CD1c-positive myeloid dendritic cell (primary cell): Measurements from ENCODE around the gene TMEM185A.
"Not testable (repeated sequence)": the region's sequence is repeated elsewhere in the genome, so short reads cannot be mapped to it uniquely, and the experiment has no call there.

Experiments
- DNase-seq: peaks from one replicate; pipeline ENCODE4 v3.0.0-alpha.2; 2016; ENCODE audit errors: extremely low spot score

TMEM185A gene

DNA sequence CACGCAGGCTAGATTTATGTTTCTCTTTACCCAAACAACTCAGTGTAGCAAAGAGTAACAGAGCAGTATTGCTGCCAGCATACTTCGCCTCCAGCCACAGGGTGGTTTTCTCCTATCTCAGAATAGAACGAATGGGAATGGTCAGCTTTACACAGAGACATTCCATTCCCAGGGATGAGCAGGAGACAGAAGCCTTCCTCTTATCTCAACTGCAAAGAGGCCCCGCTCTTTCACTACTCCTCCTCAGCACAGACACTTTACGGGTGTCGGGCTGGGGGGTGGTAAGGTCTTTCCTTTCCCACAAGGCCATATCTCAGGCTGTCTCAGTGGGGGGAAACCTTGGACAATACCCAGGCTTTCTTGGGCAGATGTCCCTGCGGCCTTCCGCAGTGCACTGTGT, 4.8 kb downstream of the TMEM185A start:
- DNase-seq: not testable (repeated sequence)

DNA sequence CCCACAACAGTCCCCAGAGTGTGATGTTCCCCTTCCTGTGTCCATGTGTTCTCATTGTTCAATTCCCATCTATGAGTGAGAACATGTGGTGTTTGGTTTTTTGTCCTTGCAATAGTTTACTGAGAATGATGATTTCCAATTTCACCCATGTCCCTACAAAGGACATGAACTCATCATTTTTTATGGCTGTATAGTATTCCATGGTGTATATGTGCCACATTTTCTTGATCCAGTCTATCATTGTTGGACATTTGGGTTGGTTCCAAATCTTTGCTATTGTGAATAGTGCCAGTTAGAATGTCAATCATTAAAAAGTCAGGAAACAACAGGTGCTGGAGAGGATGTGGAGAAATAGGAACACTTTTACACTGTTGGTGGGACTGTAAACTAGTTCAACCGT, 11.9 kb downstream of the TMEM185A start:
- DNase-seq: not testable (repeated sequence)

GRCh38 chrX:149618871-149619270, 12.7 kb downstream of the TMEM185A start:
- no peak for DNase-seq

DNA sequence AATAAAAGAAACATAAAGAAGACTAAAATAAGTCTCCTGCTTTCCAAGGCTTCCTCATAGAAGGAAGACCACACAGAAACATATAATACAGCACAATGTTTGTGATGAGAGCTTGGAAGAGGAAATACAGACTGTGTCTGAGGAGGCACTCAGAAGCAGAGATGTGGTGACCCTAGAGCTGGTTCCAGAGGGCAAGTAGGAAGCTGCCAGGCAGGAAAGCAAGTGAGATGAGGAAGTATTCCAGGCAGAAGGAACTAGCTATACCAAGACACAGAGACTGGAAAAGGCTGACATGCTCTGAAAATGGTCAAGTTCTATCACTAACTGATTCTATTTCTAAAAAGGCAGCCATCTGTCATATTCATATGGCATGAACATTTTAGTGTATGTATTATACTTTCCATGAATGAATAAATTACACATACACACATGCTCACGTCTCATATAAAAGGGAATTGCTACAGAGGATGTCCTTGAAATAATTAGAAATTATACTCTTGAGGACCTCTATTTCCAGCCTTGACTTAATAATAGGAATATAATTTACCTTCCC, 19.9 kb downstream of the TMEM185A start:
- peak; percentile 2 for DNase-seq

DNA sequence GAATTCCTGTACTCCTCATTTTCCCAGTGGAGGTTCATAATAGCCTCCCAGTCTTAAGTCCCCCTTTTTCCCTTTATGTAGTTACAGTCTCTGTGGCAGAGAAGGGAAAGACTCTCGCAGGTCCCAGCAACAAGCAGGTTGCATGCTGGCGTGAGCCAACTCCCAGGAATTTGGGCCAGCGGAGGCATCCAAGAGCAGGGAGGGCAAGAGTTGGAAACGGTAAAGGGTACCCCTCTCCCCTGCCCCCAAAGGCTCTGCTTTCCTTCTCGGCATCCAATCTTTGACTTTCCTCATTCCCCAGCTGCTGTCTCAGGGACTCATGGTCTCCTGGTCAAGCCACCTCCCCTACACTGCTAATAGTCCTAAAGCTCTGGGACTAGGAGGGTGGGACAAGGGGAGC, 21.1 kb downstream of the TMEM185A start:
- DNase-seq: no peak

- DNase-seq: no peak
Observed at GRCh38 chrX:149607699-149608098, 23.9 kb downstream of the TMEM185A start.

DNA sequence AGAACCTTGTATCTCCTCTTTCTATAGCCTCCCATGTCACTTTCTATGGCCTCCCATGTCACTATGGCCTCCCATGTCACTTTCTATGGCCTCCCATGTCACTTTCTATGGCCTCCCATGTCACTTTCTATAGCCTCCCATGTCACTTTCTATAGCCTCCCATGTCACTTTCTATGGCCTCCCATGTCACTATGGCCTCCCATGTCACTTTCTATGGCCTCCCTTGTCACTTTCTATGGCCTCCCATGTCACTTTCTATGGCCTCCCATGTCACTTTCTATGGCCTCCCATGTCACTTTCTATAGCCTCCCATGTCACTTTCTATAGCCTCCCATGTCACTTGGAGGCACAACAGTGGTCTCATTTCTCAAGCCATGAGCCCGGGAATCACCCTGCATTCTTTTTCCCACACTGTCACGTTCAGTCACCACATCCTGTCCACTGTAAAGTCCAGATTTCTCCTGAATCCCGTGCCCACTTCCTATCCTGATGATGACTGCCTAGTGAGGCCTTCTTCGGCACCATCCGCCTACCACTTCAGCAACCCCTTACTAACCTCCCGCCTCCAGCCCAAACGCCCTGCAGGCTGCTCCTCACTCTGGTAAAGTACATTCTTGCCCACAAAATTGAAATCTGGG, 26.2 kb downstream of the TMEM185A start:
- DNase-seq: not testable (repeated sequence)

- DNase-seq: not testable (repeated sequence)
Observed at GRCh38 chrX:149598603-149599002, 33.0 kb downstream of the TMEM185A start.

- not testable (repeated sequence) for DNase-seq
Observed at GRCh38 chrX:149595943-149596342, 35.6 kb downstream of the TMEM185A start.

DNA sequence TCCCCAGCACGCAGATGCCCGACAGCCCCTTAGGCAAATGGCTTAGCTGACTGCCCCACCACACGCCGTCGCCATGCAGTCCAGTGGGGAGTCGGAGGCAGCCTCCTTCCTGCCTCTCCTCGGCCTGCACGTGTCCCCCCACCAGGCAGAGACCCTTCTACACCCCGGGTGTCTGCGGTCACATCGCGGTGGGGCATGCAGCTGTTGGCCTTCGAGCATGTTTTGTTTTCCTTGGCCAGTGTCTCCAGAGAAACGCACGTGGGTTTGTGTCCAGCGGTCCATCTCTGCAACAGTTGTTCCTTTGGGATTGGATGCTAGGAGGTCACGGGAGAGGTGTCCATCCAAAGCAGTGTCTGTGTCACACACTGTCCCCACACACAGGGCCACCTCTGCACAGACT, 36.4 kb downstream of the TMEM185A start, which contains the start of gene HSFX2:
HSFX2 (minus strand) TSS at position 101 of the 400 bp plus-strand sequence. CDS start 614 bp downstream, outside the sequence.
- not testable (repeated sequence) for DNase-seq

- not testable (repeated sequence) for DNase-seq
Observed at GRCh38 chrX:149590993-149591392, 40.6 kb downstream of the TMEM185A start.

- DNase-seq: not testable (repeated sequence)
Observed at GRCh38 chrX:149587359-149587758, 44.2 kb downstream of the TMEM185A start, which contains the start of gene MAGEA9B. Gene MAGEA9B (minus strand): TSS chrX:149587459. CDS start chrX:149583179, 4,280 bp downstream.

DNA sequence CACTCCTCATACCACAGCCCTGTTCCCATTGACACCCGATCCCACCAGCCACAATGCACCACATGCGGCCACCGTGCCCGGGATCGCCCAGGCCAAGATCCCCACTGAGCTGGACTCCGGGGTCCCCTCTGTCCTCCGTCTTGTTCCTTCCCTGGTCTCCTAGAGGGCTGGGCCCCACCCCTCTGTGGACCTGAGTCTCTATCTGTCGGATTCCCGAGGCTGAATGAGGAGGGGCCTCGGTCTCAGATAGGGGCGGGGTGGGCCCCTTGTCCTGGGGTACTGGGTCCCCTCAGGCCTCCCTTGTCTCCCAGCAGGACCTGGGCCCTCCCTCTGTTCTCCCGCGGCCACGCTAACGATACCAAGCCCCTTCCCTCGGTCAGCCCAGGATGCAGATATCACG, 46.0 kb downstream of the TMEM185A start:
- DNase-seq: not testable (repeated sequence)

- DNase-seq: not testable (repeated sequence)
Observed at GRCh38 chrX:149573456-149573855, 58.1 kb downstream of the TMEM185A start.

GRCh38 chrX:149572743-149573142, 58.8 kb downstream of the TMEM185A start:
- no peak for DNase-seq

DNA sequence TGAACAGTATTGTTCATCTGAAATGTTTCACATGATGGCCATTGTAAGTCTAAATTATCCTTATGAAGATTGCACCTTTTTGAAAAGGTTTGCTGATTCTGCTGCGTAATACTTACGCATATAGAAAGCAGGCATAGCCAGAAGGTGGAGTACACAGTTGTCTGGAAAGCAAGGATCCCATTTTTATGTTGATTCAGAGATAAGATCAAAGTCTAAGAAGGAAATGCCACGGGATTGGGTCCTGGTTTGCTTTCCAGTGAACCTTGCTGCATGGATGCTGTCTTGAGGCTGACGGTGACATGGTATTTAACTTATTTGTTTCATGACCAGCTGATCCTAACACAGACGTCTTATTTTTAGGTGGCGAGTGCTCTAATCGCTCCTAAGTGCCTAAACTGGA, 59.8 kb downstream of the TMEM185A start:
- no peak for DNase-seq

- no peak for DNase-seq
Observed at GRCh38 chrX:149570668-149571067, 60.9 kb downstream of the TMEM185A start.

DNA sequence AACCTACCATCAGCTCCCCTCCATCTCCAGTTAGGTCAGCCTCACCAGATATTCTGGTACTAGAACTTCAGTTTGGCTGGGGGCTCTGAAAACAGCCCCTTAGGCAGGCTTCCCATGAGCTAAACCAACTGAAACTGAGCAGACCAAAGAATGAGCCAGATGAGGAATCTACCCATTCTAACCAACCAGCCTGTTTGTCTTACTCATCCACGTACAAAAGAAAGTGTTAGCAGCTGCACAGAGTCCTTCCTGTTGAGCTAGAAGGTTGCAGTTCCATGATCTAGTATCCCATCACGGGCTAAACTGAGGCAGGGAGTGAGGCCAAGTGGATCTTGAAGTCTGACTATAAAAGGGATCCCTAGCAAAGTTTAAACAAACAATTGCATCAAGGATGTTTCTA, 61.8 kb downstream of the TMEM185A start:
- no peak for DNase-seq

DNA sequence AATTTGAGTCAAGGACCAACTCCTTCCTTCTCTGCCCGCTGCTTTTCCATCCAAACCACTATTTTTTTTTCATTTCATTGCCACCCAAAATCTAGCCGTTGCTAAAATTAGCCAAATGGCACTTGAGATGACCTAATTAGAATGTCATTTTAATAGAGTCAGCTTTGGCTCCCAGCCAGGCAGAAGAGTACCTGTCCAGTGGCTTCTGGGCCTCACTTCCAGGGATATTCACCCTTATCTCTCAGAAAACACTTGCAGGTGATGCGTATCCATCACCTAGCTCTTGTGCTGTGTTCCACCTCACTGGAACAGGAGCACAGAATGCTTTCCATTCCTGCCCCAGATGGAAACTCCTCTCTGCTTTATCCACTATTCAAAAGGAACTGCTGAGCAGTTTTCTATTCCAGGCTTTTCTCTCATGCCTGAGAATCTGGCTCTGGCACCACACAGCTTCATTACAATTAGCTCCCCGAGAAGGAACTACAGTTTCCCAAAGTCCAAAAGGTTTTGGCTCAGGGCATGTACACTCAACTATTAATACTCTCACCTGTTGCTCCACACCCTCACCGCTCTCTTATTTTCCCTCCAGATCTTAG, 62.8 kb downstream of the TMEM185A start:
- no peak for DNase-seq

DNA sequence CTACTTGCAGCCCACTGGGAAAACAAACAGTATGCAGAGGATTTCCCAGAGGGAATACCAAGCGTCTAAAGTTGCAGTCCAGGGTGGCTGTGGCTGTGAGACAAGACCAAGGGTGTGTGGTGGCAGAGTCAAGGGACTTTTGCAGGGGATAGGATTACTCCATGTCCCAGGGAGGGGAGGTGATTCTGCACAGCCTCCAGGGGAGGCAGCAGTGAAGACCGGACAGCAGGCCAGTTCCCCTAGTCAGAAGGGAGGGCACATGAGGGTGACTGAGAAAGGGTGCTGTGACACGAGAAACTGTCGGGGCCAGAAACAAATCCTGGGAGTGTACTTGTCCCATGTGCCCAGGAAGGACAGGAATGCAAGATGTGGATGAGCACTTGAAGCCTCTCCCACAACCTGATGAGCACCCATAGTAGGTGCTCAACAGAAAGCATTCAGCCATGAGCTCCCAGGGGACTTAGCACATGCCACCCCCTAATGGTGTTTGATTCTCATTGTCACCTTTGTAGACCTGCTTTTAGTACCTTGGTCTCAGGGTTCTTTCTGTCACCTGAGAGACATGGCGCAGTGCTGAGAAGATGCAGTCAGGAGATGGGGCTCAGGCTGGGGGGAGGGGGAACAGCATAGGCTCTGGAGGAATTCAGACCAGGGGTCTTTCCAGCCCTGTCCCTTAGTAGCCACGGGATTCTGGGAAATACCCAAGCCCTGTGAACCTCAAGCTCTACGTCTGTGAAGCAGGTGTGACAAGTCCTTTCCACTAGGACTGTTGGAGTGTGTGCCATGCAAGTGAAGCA, 63.8 kb downstream of the TMEM185A start:
- DNase-seq: no peak

- no peak for DNase-seq
Observed at GRCh38 chrX:149563359-149563758, 68.2 kb downstream of the TMEM185A start.

GRCh38 chrX:149555251-149555650, 76.3 kb downstream of the TMEM185A start:
- DNase-seq: not testable (repeated sequence)
